Astrocyte of the cerebellum (primary cell): ENCODE results near the gene ASTN2.

ENCODE experiments used
- DNase-seq: peaks from one replicate; pipeline ENCODE4 v3.0.0-alpha.2; 2011; ENCODE audit warnings: low read depth
- H3K4me3 ChIP-seq: 2 replicates; pipeline ENCODE4 v1.5.1; 2011; ENCODE audit warnings: mild to moderate bottlenecking, low read depth, low read length, moderate library complexity
- in situ Hi-C: cut with HindIII; loops from 2 replicates; pipeline ENCODE4 v1.10.0; 2017; ENCODE audit warnings: low sequenced_read_pairs
- TF ChIP-seq, protein P1 (sequence below): IDR thresholded peaks from 2 replicates; pipeline ENCODE4 v1.5.1; 2012; ENCODE audit warnings: low read length, low read depth, moderate library complexity, mild to moderate bottlenecking; ENCODE audit errors: missing control alignments

The ASTN2 gene

DNA sequence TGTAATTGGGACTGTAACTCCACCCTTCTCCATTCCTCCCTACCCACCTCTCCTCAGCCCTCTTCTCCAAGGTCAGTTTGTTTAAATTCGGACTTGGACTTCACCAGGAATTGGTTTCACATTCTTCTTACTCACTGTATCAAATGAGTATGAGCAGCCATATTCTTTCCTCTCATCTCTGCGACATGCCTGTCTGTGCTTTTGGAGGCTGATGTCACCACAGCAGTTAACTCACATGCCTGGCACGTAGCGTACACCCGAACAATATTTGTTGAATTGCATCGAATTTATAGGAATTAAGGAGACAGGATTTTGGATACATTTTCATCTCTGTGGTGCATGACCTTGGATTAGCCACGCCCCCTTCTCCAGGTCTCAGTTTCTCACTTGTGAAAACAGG lies 291.1 kb downstream of the ASTN2 start:
- DNase-seq: no peak
- H3K4me3 ChIP-seq: no peak overlapping the region
- TF ChIP-seq, protein P1, sequence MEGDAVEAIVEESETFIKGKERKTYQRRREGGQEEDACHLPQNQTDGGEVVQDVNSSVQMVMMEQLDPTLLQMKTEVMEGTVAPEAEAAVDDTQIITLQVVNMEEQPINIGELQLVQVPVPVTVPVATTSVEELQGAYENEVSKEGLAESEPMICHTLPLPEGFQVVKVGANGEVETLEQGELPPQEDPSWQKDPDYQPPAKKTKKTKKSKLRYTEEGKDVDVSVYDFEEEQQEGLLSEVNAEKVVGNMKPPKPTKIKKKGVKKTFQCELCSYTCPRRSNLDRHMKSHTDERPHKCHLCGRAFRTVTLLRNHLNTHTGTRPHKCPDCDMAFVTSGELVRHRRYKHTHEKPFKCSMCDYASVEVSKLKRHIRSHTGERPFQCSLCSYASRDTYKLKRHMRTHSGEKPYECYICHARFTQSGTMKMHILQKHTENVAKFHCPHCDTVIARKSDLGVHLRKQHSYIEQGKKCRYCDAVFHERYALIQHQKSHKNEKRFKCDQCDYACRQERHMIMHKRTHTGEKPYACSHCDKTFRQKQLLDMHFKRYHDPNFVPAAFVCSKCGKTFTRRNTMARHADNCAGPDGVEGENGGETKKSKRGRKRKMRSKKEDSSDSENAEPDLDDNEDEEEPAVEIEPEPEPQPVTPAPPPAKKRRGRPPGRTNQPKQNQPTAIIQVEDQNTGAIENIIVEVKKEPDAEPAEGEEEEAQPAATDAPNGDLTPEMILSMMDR: no peak
- in situ Hi-C loops: no loop called here

DNA sequence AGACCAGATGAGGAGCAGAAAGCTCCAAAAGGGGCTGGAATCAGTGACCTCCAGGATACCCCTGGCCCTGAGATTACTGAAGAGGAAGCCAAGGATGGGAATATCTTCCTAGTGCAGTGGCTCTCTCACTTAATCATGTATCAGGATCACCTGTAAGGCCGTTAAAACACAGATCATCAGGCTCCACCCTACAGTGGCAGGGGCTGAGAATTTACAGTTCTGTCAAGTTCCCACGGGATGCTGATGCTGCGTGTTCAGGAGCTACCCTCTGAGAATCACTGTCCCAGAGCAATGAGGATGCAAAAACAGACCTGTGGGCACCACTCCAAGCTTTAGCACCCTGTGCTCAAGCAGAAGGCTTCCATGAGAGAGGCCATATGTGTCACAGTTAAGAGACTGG lies 291.9 kb downstream of the ASTN2 start:
- in situ Hi-C loops: no loop called here
- H3K4me3 ChIP-seq: no peak overlapping the region
- TF ChIP-seq, protein P1: no peak
- DNase-seq: no peak

- no peak overlapping the region for H3K4me3 ChIP-seq
- DNase-seq: no peak
- in situ Hi-C loops: no loop called here
- TF ChIP-seq, protein P1: no peak
Observed at GRCh38 chr9:117122102-117122501, 292.8 kb downstream of the ASTN2 start.

DNA sequence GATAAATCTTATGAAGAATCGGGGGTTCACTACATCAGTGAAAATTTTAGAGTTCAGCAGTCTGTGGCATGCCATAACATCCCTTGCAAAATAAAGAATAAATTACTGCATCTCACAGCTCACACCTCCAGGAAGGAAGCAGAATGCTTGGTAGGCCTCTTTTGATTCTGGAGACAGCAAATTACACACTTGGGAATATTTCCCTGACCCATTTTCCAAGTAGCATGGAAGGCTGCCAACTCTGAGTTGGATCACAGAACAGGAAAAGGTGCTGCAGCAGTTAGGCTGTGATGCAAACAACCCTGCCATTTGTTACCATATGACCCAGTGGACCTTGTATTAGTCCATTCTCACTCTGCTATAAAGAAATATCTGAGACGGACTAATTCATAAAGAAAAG lies 293.5 kb downstream of the ASTN2 start:
- in situ Hi-C loops: no loop called here
- no peak for DNase-seq
- no peak overlapping the region for H3K4me3 ChIP-seq
- TF ChIP-seq, protein P1: no peak

- DNase-seq: no peak
- H3K4me3 ChIP-seq: no peak overlapping the region
- in situ Hi-C loops: no loop called here
Observed at GRCh38 chr9:117120061-117120460, 294.8 kb downstream of the ASTN2 start.

GRCh38 chr9:117116084-117116483 lies 298.8 kb downstream of the ASTN2 start:
- no peak for DNase-seq
- TF ChIP-seq, protein P1: no peak
- no peak overlapping the region for H3K4me3 ChIP-seq
- in situ Hi-C loops: no loop called here

More at GRCh38 chr9:117120061-117120460, 294.8 kb downstream of the ASTN2 start:
- TF ChIP-seq, protein P1: no peak

GRCh38 chr9:117114768-117115167 lies 300.1 kb downstream of the ASTN2 start:
- TF ChIP-seq, protein P1: no peak
- DNase-seq: no peak
- in situ Hi-C loops: no loop called here
- H3K4me3 ChIP-seq: no peak overlapping the region
